Measurements from ENCODE around the gene CLEC3B. TPM values are rescaled to one million over a fixed set of nuclear protein-coding genes. Genes with fewer than 3 reads are reported as not detected.

Gene CLEC3B
- total and polyA plus RNA-seq, 10 of the 15 experiments (the other 5 are each of a cell fraction or from before 2014, with no cell fraction given) = 0.23 TPM; not detected in 9

- TF ChIP-seq MXI1 (IDR thresholded peaks at IDR 0.05; ENCODE audit: low read depth, low read length) = 0 out of 2 replicates have a peak, but pooled peaks have one; percentile 36
- no peak for TF ChIP-seq SREBF2 (IDR thresholded peaks at IDR 0.05; ENCODE audit: low read length)
- peak; percentile 34; the same call in 1 of the 2 replicates for TF ChIP-seq ZSCAN29 (IDR thresholded peaks at IDR 0.05)
- TF ChIP-seq SKIL (IDR thresholded peaks at IDR 0.05; ENCODE audit: low read depth, poor library complexity, severe bottlenecking) = peak; percentile 55
Measured at GRCh38 chr3:45037720-45038455, 11.8 kb downstream of the CLEC3B start (continued).

GRCh38 chr3:45041666-45042065 is 15.6 kb downstream of the CLEC3B start:
- peak; percentile 55 for ATAC-seq
- Histone ChIP-seq H3K9ac (ENCODE audit: control insufficient read depth, insufficient read depth, low read length) (no peak overlapping the region), H3K27me3 (replicated peaks in 1 of 2; ENCODE audit: control insufficient read depth in 2 of 2, insufficient read depth in 2 of 2, low read length in 1 of 2) (no peaks in the 10 kb centered on the region; a peak in 1 of 4 replicates), H3K4me2 (ENCODE audit: control insufficient read depth, insufficient read depth) (peak overlapping the region; percentile 54; the same call in 1 of the 2 replicates), H3K9me3 (replicated peaks; ENCODE audit: control insufficient read depth, insufficient read depth, low read length) (no peaks in the 10 kb centered on the region), H3K4me3 (no peak overlapping the region), H3K36me3 (ENCODE audit: control insufficient read depth in 2 of 2, insufficient read depth in 2 of 2, low read length in 1 of 2) (no peaks in the 10 kb centered on the region), H3K79me2 (ENCODE audit: control insufficient read depth, insufficient read depth, low read length) (no peaks in the 10 kb centered on the region), H2AFZ (ENCODE audit: control insufficient read depth, low read depth, low read length) (peak overlapping the region; percentile 28), H4K20me1 (ENCODE audit: control insufficient read depth, insufficient read depth) (no peaks in the 10 kb centered on the region), H3K27ac (ENCODE audit: control insufficient read depth, insufficient read depth) (no peak overlapping the region), H3K4me1 (ENCODE audit: control insufficient read depth, insufficient read depth, low read length) (peaks cover 12% of the 10 kb centered on the region)
- peak; percentile 60 for DNase-seq (ENCODE audit: low read depth, low spot score)
- SMC1A ChIA-PET (ENCODE audit: uncharacterized antibody, unreplicated experiment) = interaction anchor here (0.8 to 7.9 kb wide), 67 partner anchors 9 to 1036 kb away, joined by 3 to 241 read pairs (median 5); no protein-coding TSS in a partner anchor
- TF ChIP-seq BCL3 (IDR thresholded peaks at IDR 0.05; ENCODE audit: borderline replicate concordance, insufficient read depth, low read depth, low read length, poor library complexity, severe bottlenecking) (no peak), BHLHE40 (IDR thresholded peaks at IDR 0.05; ENCODE audit: borderline replicate concordance in 1 of 2, low read depth in 2 of 2, low read length in 1 of 2) (peak in 1 of 2 experiments; percentile 14; a peak in 1 of 4 replicates)
- in situ Hi-C loops (cut with MboI) (no loop called here), intact Hi-C loops (cut with micrococcal nuclease; ENCODE audit: unreplicated experiment) (loop anchor here (5.0 kb wide), 1 partner anchor 296 kb away; no protein-coding TSS in a partner anchor)
- 17% methylated on average over 2 of the region's 2 CpGs for WGBS (ENCODE audit: insufficient coverage, insufficient replicate concordance, low lambda C conversion rate, missing lambda C conversion rate)
- RAD21 ChIA-PET (ENCODE audit: unreplicated experiment) = interaction anchor here (0.7 to 6.1 kb wide), 46 partner anchors 9 to 1035 kb away, joined by 3 to 166 read pairs (median 4); partner anchors contain the start of gene CDCP1
- CTCF ChIA-PET = interaction anchor here (0.6 to 16.5 kb wide), 58 partner anchors 10 to 1025 kb away, joined by 3 to 416 read pairs (median 6); partner anchors contain the start of genes EXOSC7, TMEM158 and ZDHHC3
- FAIRE-seq = no peak
- POLR2A ChIA-PET = interaction anchor here (0.8 to 1.7 kb wide), 6 partner anchors 45 to 648 kb away, joined by 3 to 13 read pairs (median 4); partner anchors contain the start of gene SACM1L
- no TSS peak for BruUV-seq (replicated peaks)
